Stomach (tissue), 4 donors: ENCODE measurements around the gene TMEM132D.

Source experiments
- CTCF ChIP-seq, 7 experiments: fragments of 450-650 bp in 4 of 7; fragments of 200-600 bp in 3 of 7; sonication (generic) in 3 of 7; IDR thresholded peaks; one replicate each; pipeline ENCODE4 v1.5.1; 2016 to 2019; ENCODE audit warnings: antibody characterized with exemption in 7 of 7, control low read depth in 2 of 7, mild to moderate bottlenecking in 1 of 7
- POLR2A ChIP-seq, 4 donors: fragments of 450-650 bp; IDR thresholded peaks; one replicate each; pipeline ENCODE4 v1.6.1; 2016; ENCODE audit warnings: antibody characterized with exemption in 4 of 4, control low read depth in 2 of 4, mild to moderate bottlenecking in 1 of 4, moderate library complexity in 1 of 4
- POLR2AphosphoS5 ChIP-seq, 3 donors: sonication (generic); formaldehyde crosslinking; IDR thresholded peaks; one replicate each; pipeline ENCODE4 v1.6.1; 2016; ENCODE audit warnings: antibody characterized with exemption in 3 of 3

DNA sequence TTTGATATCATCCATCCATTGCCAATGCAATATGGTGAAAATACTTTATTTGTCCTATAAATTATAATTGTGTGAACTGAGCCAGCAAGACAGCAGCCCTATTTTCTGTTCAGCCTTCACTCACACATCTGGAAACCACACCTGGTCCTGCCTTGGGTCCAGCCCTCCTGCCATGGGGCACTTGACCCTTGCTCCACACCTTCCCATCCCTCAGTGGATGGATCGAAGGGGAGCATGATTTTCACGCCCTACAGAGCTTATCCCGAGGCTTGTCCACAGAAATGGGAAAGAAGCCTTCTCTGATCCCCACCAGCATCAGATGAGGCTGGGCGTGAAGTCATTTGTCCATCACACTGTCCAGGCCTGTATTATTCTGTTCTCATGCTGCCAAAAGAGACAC, 10.1 kb downstream of the TMEM132D start:
- TF ChIP-seq CTCF (IDR thresholded peaks at IDR 0.05) (no peak), POLR2A (IDR thresholded peaks at IDR 0.05) (no peak), POLR2AphosphoS5 (IDR thresholded peaks at IDR 0.05) (no peak)
